Retinal pigment epithelial cell (primary cell): Measurements from ENCODE around the gene PCYT2.
"Not testable (repeated sequence)": the region's sequence is repeated elsewhere in the genome, so short reads cannot be mapped to it uniquely, and the experiment has no call there.

Source experiments
- DNase-seq: peaks from one replicate; pipeline ENCODE4 v3.0.0-alpha.2; 2010; ENCODE audit warnings: low read depth
- H3K4me3 ChIP-seq: 2 replicates; pipeline ENCODE4 v1.5.1; 2011; ENCODE audit warnings: mild to moderate bottlenecking, low read length, control low read depth, moderate library complexity
- TF ChIP-seq, protein P1 (sequence below): conservative IDR thresholded peaks from 2 replicates; pipeline ENCODE4 v1.5.1; 2011; ENCODE audit warnings: low read depth, low read length, control low read depth, inconsistent platforms

Gene PCYT2

DNA sequence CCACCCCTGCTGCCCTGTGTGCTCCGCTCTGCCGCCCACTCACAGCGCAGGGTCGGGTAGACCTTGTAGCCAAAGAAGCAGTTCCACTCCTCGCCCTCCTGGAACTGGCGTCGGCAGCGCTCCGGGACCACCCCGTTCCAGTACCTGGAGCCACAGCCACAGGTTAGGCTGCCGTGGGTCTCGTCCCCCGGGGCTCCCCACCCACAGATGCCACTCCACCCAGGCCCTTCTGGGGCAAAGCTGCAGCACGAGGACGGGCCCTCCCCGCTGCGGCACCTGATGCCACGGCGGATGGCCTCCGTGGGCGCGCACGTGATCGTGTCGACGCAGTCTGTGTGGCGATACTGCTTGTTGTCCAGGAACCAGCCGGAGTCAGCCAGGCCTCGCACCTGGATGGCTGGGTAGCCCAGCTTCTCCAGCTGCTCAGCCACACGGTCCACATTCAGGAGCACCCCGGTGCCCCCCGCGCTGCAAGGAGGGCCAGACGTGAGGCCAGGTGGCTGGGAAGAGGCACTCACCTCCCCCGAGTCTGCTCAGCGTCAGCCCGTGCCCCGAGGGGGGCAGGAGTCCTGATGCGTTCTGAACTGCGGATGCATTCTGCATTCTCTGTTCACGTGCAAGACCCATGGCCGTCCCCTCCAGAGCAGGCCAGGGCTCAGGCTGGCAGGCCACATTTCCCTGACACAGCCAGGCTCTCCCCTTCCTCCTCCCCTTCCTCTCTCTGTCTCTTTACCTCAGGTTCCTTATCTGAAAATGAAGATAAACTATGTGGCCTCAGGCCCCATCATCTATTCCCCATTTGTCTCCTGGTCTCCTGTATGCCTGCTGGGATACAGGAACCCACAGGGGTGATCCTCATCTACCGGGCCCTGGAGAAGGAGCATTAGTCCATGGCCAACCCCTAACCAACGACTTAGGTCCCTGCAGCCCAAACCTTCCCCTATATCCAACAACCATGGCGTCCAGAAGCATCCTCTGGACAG lies 45.7 kb upstream of the PCYT2 start:
- DNase-seq, result no peak
- TF ChIP-seq, protein P1, sequence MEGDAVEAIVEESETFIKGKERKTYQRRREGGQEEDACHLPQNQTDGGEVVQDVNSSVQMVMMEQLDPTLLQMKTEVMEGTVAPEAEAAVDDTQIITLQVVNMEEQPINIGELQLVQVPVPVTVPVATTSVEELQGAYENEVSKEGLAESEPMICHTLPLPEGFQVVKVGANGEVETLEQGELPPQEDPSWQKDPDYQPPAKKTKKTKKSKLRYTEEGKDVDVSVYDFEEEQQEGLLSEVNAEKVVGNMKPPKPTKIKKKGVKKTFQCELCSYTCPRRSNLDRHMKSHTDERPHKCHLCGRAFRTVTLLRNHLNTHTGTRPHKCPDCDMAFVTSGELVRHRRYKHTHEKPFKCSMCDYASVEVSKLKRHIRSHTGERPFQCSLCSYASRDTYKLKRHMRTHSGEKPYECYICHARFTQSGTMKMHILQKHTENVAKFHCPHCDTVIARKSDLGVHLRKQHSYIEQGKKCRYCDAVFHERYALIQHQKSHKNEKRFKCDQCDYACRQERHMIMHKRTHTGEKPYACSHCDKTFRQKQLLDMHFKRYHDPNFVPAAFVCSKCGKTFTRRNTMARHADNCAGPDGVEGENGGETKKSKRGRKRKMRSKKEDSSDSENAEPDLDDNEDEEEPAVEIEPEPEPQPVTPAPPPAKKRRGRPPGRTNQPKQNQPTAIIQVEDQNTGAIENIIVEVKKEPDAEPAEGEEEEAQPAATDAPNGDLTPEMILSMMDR, result no peak
- H3K4me3 ChIP-seq, result no peak overlapping the region

DNA sequence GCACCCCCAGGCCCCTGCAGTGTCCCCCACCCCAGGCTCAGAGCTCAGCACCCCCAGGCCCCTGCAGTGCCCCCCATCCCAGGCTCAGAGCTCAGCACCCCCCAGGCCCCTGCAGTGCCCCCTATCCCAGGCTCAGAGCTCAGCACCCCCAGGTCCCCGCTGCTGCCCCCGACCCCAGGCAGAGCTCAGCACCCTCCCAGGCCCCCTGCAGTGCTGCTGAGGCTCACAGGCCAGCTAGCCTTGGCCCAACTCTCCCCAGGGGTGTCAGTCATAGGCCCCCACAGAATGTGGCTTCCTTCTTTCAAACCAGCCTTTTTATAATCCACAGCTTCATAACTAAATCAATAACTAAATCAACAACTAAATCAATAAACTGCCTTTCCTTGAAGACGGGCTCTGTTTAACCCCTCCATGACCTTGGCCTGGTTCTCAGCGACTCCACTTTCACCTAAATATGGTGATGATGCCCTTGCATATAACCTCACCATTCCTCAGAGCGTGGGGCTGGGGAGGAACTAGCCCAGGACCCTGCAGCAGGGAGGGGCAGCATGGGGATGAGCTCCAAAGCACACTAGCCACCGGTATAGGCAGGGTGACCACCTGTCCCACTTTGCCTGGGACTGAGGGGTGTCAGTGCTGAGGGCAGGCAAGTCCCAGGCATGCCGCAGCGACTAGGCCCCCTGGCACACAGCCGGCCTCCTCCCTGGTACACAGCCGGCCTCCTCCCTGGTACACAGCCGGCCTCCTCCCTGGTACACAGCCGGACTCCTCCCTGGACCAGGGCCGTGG lies 44.8 kb upstream of the PCYT2 start:
- H3K4me3 ChIP-seq, result no peak overlapping the region
- no peak for DNase-seq
- TF ChIP-seq, protein P1, result no peak

DNA sequence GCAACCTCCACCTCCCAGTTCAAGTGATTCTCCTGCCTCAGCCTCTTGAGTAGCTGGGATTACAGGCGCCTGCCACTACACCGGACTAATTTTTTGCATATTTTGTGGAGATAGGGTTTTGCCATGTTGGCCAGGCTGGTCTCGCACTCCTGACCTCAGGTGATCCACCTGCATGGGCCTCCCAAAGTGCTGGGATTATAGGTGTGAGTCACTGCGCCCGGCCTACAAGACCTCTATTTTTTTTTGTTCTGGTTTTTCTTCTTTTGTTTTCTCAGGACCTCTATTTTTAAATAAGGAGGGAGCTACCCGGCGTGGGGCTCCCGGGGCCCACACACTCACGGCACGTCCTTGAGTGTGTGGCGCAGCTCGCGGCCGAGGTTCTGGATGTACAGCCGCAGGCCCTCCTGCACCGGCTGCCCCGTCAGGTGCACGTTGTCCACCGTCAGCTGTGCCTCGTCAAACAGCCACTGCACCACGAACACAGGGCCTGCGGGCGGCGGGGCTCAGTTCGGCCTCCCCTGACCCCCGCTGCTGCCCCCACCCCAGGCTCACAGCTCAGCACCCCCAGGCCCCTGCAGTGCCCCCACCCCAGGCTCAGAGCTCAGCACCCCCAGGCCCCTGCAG lies 44.0 kb upstream of the PCYT2 start:
- no peak for DNase-seq
- TF ChIP-seq, protein P1, result no peak
- H3K4me3 ChIP-seq, result no peak overlapping the region

DNA sequence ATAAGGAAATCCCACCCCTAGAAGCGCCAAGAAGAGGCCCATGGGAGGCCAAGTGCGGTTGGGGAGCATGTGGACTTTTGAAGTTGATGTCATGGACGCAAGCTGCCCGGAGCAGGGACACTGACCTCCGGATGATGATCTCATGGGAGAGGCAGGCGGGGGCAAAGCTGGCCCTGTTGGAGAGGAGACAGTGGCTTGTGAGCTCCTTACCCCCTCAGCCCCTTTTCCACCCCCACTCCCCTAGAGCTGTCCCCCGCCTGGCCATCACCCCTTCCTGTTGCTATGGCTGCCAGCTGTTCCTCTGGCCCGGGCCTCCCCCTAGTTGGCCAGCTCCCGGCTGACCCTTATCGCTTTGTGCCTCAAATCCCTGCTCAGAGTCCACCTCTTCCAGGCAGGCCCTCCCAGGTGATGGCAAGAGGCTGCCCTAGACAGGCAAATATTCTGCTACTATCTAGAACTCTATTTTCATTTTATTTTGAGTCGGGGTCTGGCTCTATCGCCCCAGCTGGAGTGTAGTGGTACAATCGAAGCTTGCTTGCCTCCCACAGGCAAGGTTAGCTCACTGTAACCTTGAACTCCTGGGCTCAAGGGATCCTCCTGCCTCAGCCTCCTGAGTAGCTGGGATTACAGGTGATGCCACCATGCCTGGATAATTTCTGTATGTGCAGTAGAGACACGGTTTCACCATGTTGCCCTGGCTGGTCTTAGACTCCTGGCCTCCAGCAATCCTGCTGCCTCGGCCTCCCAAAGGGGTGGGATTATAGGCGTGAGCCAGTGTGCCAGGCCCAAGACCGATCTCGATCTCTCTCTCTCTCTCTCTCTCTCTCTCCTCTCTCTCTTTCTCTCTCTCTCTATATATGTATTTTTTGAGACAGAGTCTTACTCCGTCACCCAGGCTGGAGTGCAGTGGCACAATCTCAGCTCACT lies 43.2 kb upstream of the PCYT2 start:
- no peak for DNase-seq
- TF ChIP-seq, protein P1, result no peak

DNA sequence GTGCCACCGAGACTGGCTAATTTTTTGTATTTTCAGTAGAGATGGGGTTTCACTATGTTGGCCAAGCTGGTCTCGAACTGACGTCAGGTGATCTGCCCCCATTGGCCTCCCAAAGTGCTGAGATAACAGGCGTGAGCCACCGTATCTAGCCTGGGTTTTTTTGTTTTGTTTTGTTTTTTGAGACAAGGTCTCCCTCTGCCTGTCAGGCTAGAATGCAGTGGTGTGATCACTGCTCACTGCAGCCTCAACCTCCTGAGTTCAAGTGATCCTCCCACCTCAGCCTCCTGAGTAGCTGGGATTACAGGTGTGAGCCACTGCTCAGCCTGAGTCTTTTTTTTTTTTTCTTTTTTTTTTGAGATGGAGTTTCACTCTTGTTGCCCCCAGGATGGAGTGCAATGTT lies 42.2 kb upstream of the PCYT2 start:
- DNase-seq, H3K4me3 ChIP-seq: not testable (repeated sequence)

More for the DNA sequence above, 43.2 kb upstream of the PCYT2 start:
- no peak overlapping the region for H3K4me3 ChIP-seq

DNA sequence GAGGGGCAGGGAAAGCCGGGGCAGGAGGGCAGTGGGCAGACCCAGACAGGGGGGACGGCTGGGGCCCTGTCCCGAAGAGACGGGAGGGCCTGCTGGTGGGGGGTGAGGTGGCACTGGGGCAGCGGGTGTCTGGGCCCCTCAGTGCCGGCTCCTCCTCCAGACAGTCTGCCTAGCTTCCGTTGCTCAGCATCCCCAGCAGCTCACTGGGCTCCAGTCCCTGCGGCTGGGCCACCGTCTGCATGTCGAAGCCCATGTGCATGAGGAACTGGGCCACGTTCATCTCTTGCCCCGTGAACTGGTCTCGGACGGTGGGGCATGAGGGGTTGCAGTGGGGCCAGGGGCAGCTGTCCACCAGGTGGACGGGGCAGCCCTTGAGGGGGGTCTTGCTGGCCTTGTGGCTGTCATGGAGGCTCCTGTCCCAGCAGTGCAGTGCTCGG lies 41.6 kb upstream of the PCYT2 start:
- no peak for DNase-seq
- no peak overlapping the region for H3K4me3 ChIP-seq
- TF ChIP-seq, protein P1, result no peak
